ENCODE measurements around the gene LAMA3.
A peak's percentile ranks its signal among the peaks of the same experiment; 100 is the strongest.

Gene LAMA3

DNA sequence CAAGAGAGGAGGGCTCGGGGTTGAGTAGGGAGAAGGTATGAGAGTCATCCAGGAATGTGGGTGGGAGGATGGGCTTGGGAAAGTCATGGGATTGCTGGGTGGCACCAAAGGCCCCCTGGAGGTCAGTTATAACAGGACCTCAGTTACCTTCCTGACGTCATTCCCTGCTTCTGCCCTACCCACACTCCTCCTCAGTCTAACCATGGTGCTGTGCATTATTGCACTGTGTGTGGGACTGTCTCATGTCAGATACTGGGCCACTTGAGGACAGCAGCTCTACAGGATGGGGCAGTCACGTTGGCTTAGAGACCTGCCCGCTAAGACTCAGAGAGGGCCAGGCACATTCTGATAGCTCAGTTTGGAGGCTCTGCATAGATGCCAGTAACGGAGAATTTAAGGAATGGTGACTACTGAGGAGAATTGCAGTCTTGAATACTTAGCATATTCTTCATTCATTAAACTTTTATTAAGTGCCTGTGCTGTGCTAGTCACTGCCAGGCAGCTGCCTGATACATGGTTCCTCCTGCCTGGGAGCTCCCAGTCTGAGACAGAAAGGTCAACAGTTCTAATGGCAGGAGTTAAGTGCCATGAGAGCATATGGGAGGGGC lies 90.5 kb downstream of the LAMA3 start:
- DNase-seq (ENCODE audit: low spot score): no peak

GRCh38 chr18:23784832-23785245 lies 95.6 kb downstream of the LAMA3 start:
- no peak for DNase-seq (ENCODE audit: low spot score)

DNA sequence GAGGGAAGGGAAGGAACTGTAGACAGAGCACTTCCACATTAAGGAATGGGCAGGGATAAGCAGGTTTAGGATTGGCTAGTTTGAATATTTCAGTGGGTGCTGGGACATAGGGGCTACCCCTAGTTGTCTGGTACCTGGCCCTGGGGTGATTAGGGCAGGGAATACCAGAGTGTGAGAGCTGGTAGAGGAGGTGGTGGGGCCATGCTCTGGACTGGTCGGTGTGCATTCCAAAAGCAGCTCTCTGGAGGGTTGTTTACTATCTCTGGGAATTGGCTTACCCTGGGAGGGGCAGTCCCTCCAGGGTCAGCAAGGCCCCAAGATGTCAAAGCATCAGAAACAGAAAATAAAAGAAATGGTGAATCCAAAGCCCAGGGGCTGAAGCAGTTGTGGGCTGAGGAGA lies 103.8 kb downstream of the LAMA3 start:
- DNase-seq (ENCODE audit: low spot score): no peak

GRCh38 chr18:23793985-23794867 lies 105.0 kb downstream of the LAMA3 start:
- no peak for DNase-seq (ENCODE audit: low spot score)

GRCh38 chr18:23798249-23798648 lies 109.0 kb downstream of the LAMA3 start:
- no peak for DNase-seq (ENCODE audit: low spot score)

- no peak for DNase-seq (ENCODE audit: low spot score)
These were observed 109.6 kb downstream of the LAMA3 start for GRCh38 chr18:23798824-23799223.

- DNase-seq (ENCODE audit: low spot score): no peak
These were observed 110.3 kb downstream of the LAMA3 start for GRCh38 chr18:23799540-23799939.

DNA sequence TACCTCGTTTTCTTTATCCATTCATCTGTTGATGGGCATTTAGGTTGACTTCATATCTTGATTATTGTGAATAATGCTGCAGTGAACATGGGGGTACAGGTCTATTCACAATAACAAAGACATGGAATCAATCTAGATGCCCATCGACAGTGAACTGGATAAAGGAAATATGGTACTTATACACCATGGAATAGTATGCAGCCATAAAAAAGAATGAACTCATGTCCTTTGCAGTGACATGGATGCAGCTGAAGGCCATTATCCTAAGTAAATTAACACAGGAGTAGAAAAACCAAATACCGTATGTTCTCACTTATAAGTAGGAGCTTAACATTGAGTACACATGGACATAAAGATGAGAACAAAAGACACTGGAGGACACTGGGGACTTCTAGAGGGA lies 111.6 kb downstream of the LAMA3 start:
- DNase-seq (ENCODE audit: low spot score): no peak

- no peak for DNase-seq (ENCODE audit: low spot score)
These were observed 113.6 kb downstream of the LAMA3 start for GRCh38 chr18:23802817-23803216.

DNA sequence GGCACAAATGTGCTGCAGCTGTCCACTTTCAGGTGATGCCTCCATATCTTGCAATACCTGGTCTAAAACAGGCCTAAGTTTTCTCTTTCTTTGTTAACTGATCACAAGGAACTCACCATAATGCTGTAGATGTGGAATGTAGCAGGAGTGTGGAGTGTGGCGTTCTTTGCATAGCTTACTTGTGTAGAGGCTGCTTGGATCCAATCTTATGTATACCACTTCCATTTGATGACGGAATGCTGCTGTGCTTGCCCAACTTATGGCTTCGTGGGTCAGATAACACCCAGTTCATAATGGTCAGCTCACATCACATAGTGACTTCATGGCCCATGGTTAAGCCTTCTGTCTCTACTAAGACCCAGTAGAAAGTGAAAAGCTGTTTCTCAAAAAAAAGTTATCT lies 114.5 kb downstream of the LAMA3 start:
- DNase-seq (ENCODE audit: low spot score): no peak

GRCh38 chr18:23805898-23806297 lies 116.6 kb downstream of the LAMA3 start:
- DNase-seq (ENCODE audit: low spot score): no peak

- DNase-seq (ENCODE audit: low spot score): no peak
These were observed 120.2 kb downstream of the LAMA3 start for GRCh38 chr18:23809415-23809814.

DNA sequence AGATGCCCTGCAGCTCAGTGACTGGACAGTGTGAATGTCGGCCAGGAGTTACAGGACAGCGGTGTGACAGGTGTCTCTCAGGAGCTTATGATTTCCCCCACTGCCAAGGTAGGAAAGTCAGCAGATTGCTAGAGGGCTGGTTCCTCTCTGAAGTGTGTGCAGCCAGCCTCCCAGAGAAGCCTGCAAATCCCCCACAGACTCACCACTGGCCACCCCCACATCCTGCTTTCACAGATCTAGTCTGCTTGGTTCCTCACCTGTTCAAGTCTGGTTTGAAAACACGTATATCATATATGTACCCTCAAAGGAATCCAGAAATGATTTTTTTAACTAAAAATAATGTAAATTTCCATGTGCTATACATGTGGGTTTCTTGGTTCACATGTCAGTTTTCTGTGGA lies 121.1 kb downstream of the LAMA3 start:
- DNase-seq (ENCODE audit: low spot score): no peak

- DNase-seq (ENCODE audit: low spot score): no peak
These were observed 121.9 kb downstream of the LAMA3 start for GRCh38 chr18:23811176-23811575.

DNA sequence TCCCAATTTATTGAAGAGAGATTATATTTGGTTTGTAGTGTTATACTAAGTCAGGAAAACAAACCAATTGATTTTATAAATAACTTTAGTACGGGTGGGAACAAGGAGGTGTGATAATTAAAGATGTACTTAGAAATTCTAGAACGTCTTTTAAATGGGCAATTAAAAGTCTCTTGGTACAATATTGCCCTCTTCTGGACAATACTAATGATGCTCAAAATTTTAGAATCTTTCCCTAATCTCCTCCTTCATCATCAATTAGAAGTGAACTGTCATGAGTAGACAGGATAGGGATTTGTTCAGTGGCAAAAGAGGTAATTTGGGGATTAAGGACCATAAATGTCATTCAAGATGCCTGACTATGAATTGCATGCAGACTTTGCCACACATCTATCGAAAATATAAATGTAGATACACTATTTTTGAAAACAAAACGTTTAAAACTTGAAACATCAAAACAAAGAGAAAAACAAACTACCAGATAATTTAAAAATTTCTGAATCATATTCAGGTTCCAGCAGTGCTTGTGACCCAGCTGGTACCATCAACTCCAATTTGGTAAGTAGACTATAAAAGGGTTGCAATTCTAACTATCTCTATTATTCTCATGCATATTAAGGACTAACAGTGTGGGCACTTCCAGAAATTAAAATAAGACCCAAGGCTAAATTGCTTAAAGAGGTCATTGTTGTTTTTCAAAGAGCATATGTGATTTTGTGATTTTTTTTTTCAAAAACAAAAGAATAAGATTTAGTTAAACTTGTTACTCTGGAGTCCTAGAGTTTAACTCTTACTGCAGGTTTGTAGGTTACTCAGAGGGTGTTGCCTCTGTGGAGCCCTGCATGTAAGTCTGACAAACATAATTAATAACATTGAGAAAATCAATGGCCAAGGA lies 123.5 kb downstream of the LAMA3 start:
- peak; percentile 31 for DNase-seq (ENCODE audit: low spot score)

DNA sequence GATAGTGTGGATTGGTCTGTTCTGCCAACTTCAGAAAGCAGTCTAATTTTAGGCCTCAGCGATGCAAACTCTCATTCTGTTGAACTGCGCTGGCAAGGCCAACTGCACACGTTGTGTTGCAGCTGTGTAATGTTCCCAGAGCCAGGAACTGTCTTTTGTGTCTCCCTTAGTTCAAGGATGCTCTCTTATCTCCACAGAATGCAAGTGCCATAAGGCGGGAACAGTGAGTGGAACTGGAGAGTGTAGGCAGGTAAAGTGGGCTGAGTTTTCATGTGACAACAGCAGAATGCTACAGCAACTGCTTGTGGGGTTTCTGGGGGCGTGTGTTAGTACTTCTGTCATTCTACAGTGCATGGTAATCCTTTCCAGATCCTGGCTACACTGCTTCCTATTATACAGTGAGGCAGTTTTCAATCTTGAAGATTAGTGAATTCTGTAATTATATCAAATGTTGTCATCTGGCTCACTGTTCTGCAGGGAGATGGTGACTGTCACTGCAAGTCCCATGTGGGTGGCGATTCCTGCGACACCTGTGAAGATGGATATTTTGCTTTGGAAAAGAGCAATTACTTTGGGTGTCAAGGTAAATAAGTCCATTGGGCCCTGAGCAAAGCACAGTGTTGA lies 125.8 kb downstream of the LAMA3 start:
- no peak for DNase-seq (ENCODE audit: low spot score)

GRCh38 chr18:23816021-23816420 lies 126.8 kb downstream of the LAMA3 start:
- no peak for DNase-seq (ENCODE audit: low spot score)

- no peak for DNase-seq (ENCODE audit: low spot score)
These were observed 127.5 kb downstream of the LAMA3 start for GRCh38 chr18:23816740-23817139.

DNA sequence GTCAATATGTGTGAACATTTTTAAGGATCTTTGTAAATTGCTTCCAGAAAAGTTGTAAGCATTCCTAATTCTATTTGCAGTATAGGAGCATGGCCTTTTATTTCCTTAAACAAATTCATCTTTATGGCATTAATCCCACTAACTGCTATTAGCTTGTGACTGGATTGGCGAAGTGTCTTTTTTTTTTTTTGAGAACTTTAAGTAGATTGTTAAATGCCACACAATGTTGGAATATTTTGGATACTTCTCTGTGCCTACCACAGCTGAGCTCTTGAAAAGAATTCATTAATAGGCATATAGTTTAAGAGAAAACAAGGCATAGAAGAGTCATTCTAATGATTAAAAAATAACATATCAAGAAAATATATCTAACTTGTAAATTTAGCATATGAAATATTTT lies 129.7 kb downstream of the LAMA3 start:
- DNase-seq (ENCODE audit: low spot score): no peak

- no peak for DNase-seq (ENCODE audit: low spot score)
These were observed 133.5 kb downstream of the LAMA3 start for GRCh38 chr18:23822590-23823385.

DNA sequence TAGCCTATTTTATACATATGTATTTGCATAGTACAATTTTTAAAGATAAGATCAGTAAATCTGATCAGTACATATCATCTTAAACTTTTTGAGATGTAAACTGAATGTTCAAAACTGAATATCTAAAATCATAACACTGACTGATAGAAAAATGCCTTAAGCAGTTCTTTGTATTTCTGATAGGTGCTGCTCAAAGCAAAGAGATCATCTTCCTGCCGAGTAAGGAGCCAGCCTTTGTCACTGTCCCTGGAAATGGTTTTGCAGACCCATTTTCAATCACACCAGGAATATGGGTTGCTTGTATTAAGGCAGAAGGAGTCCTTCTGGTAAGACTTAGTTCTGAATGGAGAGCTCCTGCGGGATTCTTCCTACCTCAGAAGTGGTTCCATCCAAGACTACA lies 135.0 kb downstream of the LAMA3 start:
- DNase-seq (ENCODE audit: low spot score): no peak
